ENCODE measurements around the gene AGL.
"Not testable (repeated sequence)": the region's sequence is repeated elsewhere in the genome, so short reads cannot be mapped to it uniquely, and the experiment has no call there.

- not testable (repeated sequence) for TF ChIP-seq CEBPB (IDR thresholded peaks at IDR 0.05); CTCF (IDR thresholded peaks at IDR 0.05); MAZ (IDR thresholded peaks at IDR 0.05; ENCODE audit: borderline replicate concordance, low read depth, low read length); KDM5A (IDR thresholded peaks at IDR 0.05); NFE2L2 (conservative IDR thresholded peaks at IDR 0.05; ENCODE audit: low read length); RAD21 (conservative IDR thresholded peaks at IDR 0.05 in 1 of 2, IDR thresholded peaks at IDR 0.05 in 1 of 2); BHLHE40 (IDR thresholded peaks at IDR 0.05; ENCODE audit: low read depth, low read length); MAX (IDR thresholded peaks at IDR 0.05); EP300 (IDR thresholded peaks at IDR 0.05); USF2 (IDR thresholded peaks at IDR 0.05); E2F6 (IDR thresholded peaks at IDR 0.05; ENCODE audit: borderline replicate concordance, low read depth); HMGXB4 (CRISPR knock-in tag; IDR thresholded peaks at IDR 0.05; ENCODE audit: borderline replicate concordance); ESRRA (IDR thresholded peaks at IDR 0.05; ENCODE audit: borderline replicate concordance, low read length); POLR2A (IDR thresholded peaks at IDR 0.05; ENCODE audit: low read length)
Observed at GRCh38 chr1:99857041-99857440, 6.9 kb downstream of the AGL start.
